Lower lobe of right lung (tissue), 2 donors: ENCODE measurements around the gene URGCP. TPM values are rescaled to one million over a fixed set of nuclear protein-coding genes. Genes with fewer than 3 reads are reported as not detected.

Experiments used
- ATAC-seq, 2 donors: fragments of 200-7000 bp; cut with Tn5 transposase; one replicate each; pipeline ENCODE4 v1.9.1; 2020 to 2022; ENCODE audit warnings: mild to moderate bottlenecking in 2 of 2, moderate library complexity in 2 of 2
- DNase-seq: peaks from one replicate; pipeline ENCODE4 v3.0.0-alpha.2; 2020
- H3K27ac ChIP-seq: fragments of 200-600 bp; one replicate; pipeline ENCODE4 v1.8.0; 2022
- H3K27me3 ChIP-seq: fragments of 200-600 bp; one replicate; pipeline ENCODE4 v1.8.0; 2022; ENCODE audit warnings: low read depth
- H3K36me3 ChIP-seq: fragments of 200-600 bp; one replicate; pipeline ENCODE4 v1.8.0; 2022; ENCODE audit warnings: mild to moderate bottlenecking
- H3K4me1 ChIP-seq: fragments of 200-600 bp; one replicate; pipeline ENCODE4 v1.8.0; 2022
- H3K4me3 ChIP-seq: fragments of 200-600 bp; one replicate; pipeline ENCODE4 v1.8.0; 2022; ENCODE audit warnings: mild to moderate bottlenecking
- H3K9me3 ChIP-seq: fragments of 200-600 bp; one replicate; pipeline ENCODE4 v1.8.0; 2022
- intact Hi-C: fragments of 100-400 bp; cut with DNase I; formaldehyde crosslinking; loops from one replicate; pipeline ENCODE4 v1.11.0; 2022
- total RNA-seq: library from RNA; stranded (reverse); fragmentation: NEBNext Ultra II Directional; extraction: Animal tissue kit (Norgen Biotek cat#: 25700); gene quantifications from one replicate; pipeline ENCODE4 v1.2.1, GENCODE V29; 2021
- TF ChIP-seq, protein P1 (sequence below): fragments of 200-600 bp; IDR thresholded peaks from one replicate; pipeline ENCODE4 v1.8.0; 2022; ENCODE audit warnings: antibody characterized with exemption, mild to moderate bottlenecking
- donor health status: DM: no; HTN: yes; CAD: no; lungs with severe emphysema.

The URGCP gene
- total RNA-seq, 1 donor from 2014 or later, result 26.1 TPM

DNA sequence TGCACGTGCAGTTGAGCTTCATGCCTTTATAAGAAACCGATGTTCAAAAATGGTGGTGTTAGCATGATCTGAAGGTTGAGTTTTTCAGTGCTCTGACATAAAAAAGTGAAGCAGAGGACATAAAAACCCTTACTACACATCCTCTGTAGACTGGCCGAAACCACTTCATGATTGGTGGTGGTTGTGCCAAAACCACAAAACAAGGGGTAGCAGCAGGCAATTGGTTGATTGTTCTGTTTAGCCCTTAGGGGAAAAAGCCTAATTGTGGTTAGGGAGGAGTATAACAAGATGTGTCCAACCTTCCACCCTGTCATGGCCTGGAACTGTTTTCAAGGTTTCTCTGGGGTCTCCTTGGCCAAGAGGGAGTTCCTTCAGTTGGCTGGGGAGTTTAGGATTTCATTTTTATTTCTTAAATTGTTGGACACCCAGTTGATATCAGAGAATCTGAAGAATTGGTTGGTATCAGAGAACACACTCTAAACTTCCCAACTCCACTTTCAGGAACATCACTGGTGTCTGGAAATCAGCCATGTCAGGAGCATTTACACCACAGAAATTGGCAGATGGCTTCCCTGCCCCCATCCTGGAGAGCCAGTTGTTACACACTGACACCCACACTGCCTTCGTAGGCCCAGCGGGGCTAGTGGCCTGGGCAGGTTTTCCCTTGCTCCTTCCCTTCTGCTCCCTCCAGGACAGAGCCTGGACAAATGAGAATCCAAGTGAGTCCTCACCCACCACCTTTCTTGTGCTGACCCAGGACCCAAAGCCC lies 55.9 kb downstream of the URGCP start:
- TF ChIP-seq, protein P1, sequence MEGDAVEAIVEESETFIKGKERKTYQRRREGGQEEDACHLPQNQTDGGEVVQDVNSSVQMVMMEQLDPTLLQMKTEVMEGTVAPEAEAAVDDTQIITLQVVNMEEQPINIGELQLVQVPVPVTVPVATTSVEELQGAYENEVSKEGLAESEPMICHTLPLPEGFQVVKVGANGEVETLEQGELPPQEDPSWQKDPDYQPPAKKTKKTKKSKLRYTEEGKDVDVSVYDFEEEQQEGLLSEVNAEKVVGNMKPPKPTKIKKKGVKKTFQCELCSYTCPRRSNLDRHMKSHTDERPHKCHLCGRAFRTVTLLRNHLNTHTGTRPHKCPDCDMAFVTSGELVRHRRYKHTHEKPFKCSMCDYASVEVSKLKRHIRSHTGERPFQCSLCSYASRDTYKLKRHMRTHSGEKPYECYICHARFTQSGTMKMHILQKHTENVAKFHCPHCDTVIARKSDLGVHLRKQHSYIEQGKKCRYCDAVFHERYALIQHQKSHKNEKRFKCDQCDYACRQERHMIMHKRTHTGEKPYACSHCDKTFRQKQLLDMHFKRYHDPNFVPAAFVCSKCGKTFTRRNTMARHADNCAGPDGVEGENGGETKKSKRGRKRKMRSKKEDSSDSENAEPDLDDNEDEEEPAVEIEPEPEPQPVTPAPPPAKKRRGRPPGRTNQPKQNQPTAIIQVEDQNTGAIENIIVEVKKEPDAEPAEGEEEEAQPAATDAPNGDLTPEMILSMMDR, result no peak
- H3K27ac ChIP-seq, result no peak overlapping the region
- H3K9me3 ChIP-seq, result no peaks in the 10 kb centered on the region
- ATAC-seq (no peak), DNase-seq (no peak)
- peaks cover 10% of the 10 kb centered on the region for H3K27me3 ChIP-seq
- intact Hi-C loops, result no loop called here
- H3K4me1 ChIP-seq, result no peaks in the 10 kb centered on the region
- no peaks in the 10 kb centered on the region for H3K36me3 ChIP-seq
- H3K4me3 ChIP-seq, result no peak overlapping the region

GRCh38 chr7:43849047-43849446 lies 57.3 kb downstream of the URGCP start:
- intact Hi-C loops, result no loop called here

DNA sequence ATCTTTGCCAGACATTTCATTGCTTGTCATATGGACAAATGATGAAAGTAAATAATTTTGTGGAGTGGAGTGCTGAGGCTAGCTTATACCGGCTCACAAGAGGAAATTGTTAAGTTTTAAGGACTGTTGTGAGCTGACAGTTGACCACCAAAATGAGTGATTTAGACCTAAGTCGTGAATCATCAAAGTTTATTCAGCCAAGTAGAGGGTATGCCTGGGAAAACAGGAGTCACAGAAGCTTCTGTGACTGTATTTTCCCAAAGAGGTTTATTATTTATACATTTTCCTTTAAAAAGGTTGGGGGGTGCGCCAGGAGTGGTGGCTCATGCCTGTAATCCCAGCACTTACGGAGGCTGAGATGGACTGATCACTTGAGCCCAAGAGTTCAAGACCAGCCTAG lies 58.9 kb downstream of the URGCP start:
- DNase-seq (no peak), ATAC-seq (no peak)
- Histone ChIP-seq H3K9me3 (no peaks in the 10 kb centered on the region), H3K27ac (no peak overlapping the region), H3K36me3 (no peaks in the 10 kb centered on the region), H3K4me1 (no peaks in the 10 kb centered on the region), H3K4me3 (no peak overlapping the region), H3K27me3 (peaks cover 10% of the 10 kb centered on the region)
- intact Hi-C loops, result no loop called here
- TF ChIP-seq, protein P1, result no peak

More at GRCh38 chr7:43849047-43849446, 57.3 kb downstream of the URGCP start:
- ATAC-seq (no peak), DNase-seq (no peak)
- TF ChIP-seq, protein P1, result no peak
- Histone ChIP-seq H3K27me3 (peaks cover 10% of the 10 kb centered on the region), H3K4me1 (no peaks in the 10 kb centered on the region), H3K27ac (no peak overlapping the region), H3K4me3 (no peak overlapping the region), H3K36me3 (no peaks in the 10 kb centered on the region), H3K9me3 (no peaks in the 10 kb centered on the region)

- ATAC-seq (no peak), DNase-seq (no peak)
- Histone ChIP-seq H3K27ac (no peak overlapping the region), H3K9me3 (no peaks in the 10 kb centered on the region), H3K4me3 (no peak overlapping the region), H3K4me1 (no peaks in the 10 kb centered on the region), H3K36me3 (no peaks in the 10 kb centered on the region), H3K27me3 (peaks cover 10% of the 10 kb centered on the region)
- TF ChIP-seq, protein P1, result no peak
- intact Hi-C loops, result no loop called here
Measured at GRCh38 chr7:43844662-43845061, 61.7 kb downstream of the URGCP start.

GRCh38 chr7:43844257-43844656 lies 62.1 kb downstream of the URGCP start:
- DNase-seq (no peak), ATAC-seq (no peak)
- TF ChIP-seq, protein P1, result no peak
- Histone ChIP-seq H3K27me3 (peaks cover 10% of the 10 kb centered on the region), H3K36me3 (no peaks in the 10 kb centered on the region), H3K9me3 (no peaks in the 10 kb centered on the region), H3K27ac (no peak overlapping the region), H3K4me3 (no peak overlapping the region), H3K4me1 (no peaks in the 10 kb centered on the region)
- intact Hi-C loops, result no loop called here
